ENCODE results near the gene CARD11. TPM values are rescaled to one million over a fixed set of nuclear protein-coding genes. Genes with fewer than 3 reads are reported as not detected.

Gene CARD11
- total and polyA plus RNA-seq, 2 experiments from 2014 or later, result 17.7 to 29.0 TPM

GRCh38 chr7:2896131-2896530 is 147.5 kb downstream of the CARD11 start:
- Histone ChIP-seq H2AFZ (no peak overlapping the region), H3K27me3 (ENCODE audit: insufficient read depth) (no peaks in the 10 kb centered on the region), H3K27ac (ENCODE audit: low read depth) (no peak overlapping the region), H3K4me2 (no peak overlapping the region), H3K4me1 (ENCODE audit: insufficient read depth) (no peaks in the 10 kb centered on the region), H3K36me3 (ENCODE audit: insufficient read depth) (no peaks in the 10 kb centered on the region), H3K4me3 (no peak overlapping the region), H3F3A (replicated peaks; ENCODE audit: low read depth) (no peaks in the 10 kb centered on the region), H3K9me2 (ENCODE audit: insufficient read depth) (no peaks in the 10 kb centered on the region), H3K79me2 (replicated peaks; ENCODE audit: insufficient read depth) (no peaks in the 10 kb centered on the region), H4K20me1 (replicated peaks; ENCODE audit: insufficient read depth) (no peaks in the 10 kb centered on the region)
- ATAC-seq, result no peak
- no peaks in the 10 kb centered on the region; the same call in 2 of the 3 replicates for H3K9me3 Mint-ChIP-seq
- no peak overlapping the region for H3K27ac Mint-ChIP-seq
- TF ChIP-seq ETS1 (IDR thresholded peaks at IDR 0.05), result no peak
- TF ChIP-seq JUNB (IDR thresholded peaks at IDR 0.05; ENCODE audit: unreplicated experiment), result no peak
- no peak for TF ChIP-seq ZNF114 (CRISPR knock-in tag; IDR thresholded peaks at IDR 0.05)
- TF ChIP-seq CTCF (conservative IDR thresholded peaks at IDR 0.05; ENCODE audit: low read depth in 2 of 2), result no peak
- no peak for TF ChIP-seq REST (IDR thresholded peaks at IDR 0.05; ENCODE audit: unreplicated experiment)
- TF ChIP-seq NANOG (IDR thresholded peaks at IDR 0.05; ENCODE audit: borderline replicate concordance), result no peak
- TF ChIP-seq ZNF331 (CRISPR knock-in tag; IDR thresholded peaks at IDR 0.05; ENCODE audit: low read depth), result no peak
- TF ChIP-seq POLR2AphosphoS5 (IDR thresholded peaks at IDR 0.05; ENCODE audit: low read depth), result no peak
- no peak for TF ChIP-seq CREB1 (CRISPR knock-in tag; IDR thresholded peaks at IDR 0.05; ENCODE audit: low read depth)
- TF ChIP-seq STAT1 (IDR thresholded peaks at IDR 0.05; ENCODE audit: unreplicated experiment), result no peak
- no peak for TF ChIP-seq EZH2 (IDR thresholded peaks at IDR 0.05; ENCODE audit: low read depth, unreplicated experiment)
- TF ChIP-seq ZNF462 (CRISPR knock-in tag; IDR thresholded peaks at IDR 0.05), result no peak
- TF ChIP-seq EZH2phosphoT487 (IDR thresholded peaks at IDR 0.05; ENCODE audit: unreplicated experiment), result no peak
- H3K36me3 Mint-ChIP-seq (ENCODE audit: low read depth), result no peaks in the 10 kb centered on the region
- DNase-seq (ENCODE audit: low spot score), result no peak
- H3K27me3 Mint-ChIP-seq (ENCODE audit: insufficient read depth, low read depth, poor library complexity), result peaks cover 3% of the 10 kb centered on the region
- H3K4me3 Mint-ChIP-seq, result no peak overlapping the region
- no peaks in the 10 kb centered on the region; the same call in 2 of the 3 replicates for H3K4me1 Mint-ChIP-seq
